ENCODE data around the gene NCOA5. TPM values are rescaled to one million over a fixed set of nuclear protein-coding genes. Genes with fewer than 3 reads are reported as not detected.

Gene NCOA5
- total RNA-seq, 1 donor from 2014 or later: 34.9 TPM

DNA sequence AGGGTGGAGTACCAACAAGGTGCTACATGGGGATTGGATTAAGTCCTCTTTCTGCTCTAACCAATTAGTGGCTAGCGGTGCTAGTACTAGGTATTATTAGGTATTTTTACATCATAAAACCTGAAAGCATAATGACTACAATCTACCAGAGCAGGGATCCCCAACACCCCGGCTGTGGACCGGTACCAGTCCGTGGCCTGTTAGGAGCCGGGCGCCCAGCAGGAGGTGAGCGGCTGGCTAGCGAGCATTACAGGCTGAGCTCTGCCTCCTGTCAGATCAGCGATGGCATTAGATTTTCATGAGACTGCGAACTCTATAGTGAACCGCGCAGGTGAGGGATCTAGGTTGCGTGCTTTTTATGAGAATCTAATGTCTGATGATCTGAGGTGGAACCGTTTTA lies 19.2 kb upstream of the NCOA5 start:
- Mint-ChIP-seq H3K27me3 (ENCODE audit: unreplicated experiment) (peaks cover 4% of the 10 kb centered on the region), H3K4me3 (ENCODE audit: unreplicated experiment) (no peak overlapping the region)

DNA sequence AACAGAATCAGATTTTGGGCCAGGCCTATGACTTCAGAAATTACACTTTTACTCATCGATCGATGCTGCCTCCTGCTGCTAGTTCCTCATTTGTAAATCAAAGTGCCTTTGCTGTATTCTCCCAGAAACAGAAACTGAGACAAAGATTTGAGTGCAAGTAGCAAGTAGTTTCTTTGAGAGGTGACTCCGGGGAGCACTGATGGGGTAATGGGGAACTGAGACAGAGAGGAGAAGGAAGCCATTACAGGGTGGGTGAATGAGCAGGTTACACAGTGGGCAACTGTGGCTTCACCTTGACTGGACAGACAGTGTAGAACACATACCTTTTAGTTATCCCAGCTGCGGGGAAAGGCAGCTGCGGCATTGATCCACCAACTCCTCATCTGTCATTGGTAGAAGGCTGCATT lies 18.7 kb upstream of the NCOA5 start:
- Mint-ChIP-seq H3K36me3 (ENCODE audit: low read depth, unreplicated experiment) (no peaks in the 10 kb centered on the region), H3K27ac (ENCODE audit: unreplicated experiment) (no peak overlapping the region), H3K4me1 (ENCODE audit: unreplicated experiment) (peaks cover 10% of the 10 kb centered on the region), H3K9me3 (ENCODE audit: unreplicated experiment) (no peaks in the 10 kb centered on the region), H3K4me3 (ENCODE audit: unreplicated experiment) (no peak overlapping the region), H3K27me3 (ENCODE audit: unreplicated experiment) (peaks cover 2% of the 10 kb centered on the region)
- no peak for DNase-seq (ENCODE audit: low spot score)
- no peak for TF ChIP-seq CTCF (IDR thresholded peaks at IDR 0.05; ENCODE audit: unreplicated experiment)

More for the DNA sequence above, 19.2 kb upstream of the NCOA5 start:
- DNase-seq (ENCODE audit: low spot score): no peak
- Mint-ChIP-seq H3K9me3 (ENCODE audit: unreplicated experiment) (no peaks in the 10 kb centered on the region), H3K36me3 (ENCODE audit: low read depth, unreplicated experiment) (no peaks in the 10 kb centered on the region), H3K27ac (ENCODE audit: unreplicated experiment) (no peak overlapping the region), H3K4me1 (ENCODE audit: unreplicated experiment) (peaks cover 14% of the 10 kb centered on the region)
- TF ChIP-seq CTCF (IDR thresholded peaks at IDR 0.05; ENCODE audit: unreplicated experiment): no peak

DNA sequence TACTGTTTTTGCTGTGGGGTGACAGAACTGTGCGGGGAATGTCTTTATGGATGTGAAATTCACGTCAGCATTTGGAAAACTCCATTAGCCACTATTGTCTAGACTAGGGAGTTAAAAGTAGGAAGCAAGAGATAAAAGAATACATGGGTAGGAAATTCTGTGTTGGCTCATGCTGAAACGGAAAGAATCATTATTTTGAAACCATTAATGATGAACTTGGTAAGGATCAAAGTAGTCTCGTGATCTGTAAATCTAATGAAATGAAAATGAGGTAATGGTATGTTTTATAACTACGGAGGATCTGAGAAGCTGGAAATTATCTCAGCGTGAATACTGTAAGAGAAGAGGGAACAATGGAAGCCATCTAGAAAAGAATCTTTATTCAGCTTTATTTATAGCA lies 17.3 kb upstream of the NCOA5 start:
- Mint-ChIP-seq H3K9me3 (ENCODE audit: unreplicated experiment) (no peaks in the 10 kb centered on the region), H3K4me3 (ENCODE audit: unreplicated experiment) (no peak overlapping the region), H3K27me3 (ENCODE audit: unreplicated experiment) (peaks cover 1% of the 10 kb centered on the region), H3K27ac (ENCODE audit: unreplicated experiment) (no peak overlapping the region), H3K36me3 (ENCODE audit: low read depth, unreplicated experiment) (no peaks in the 10 kb centered on the region), H3K4me1 (ENCODE audit: unreplicated experiment) (peaks cover 9% of the 10 kb centered on the region)
- TF ChIP-seq CTCF (IDR thresholded peaks at IDR 0.05; ENCODE audit: unreplicated experiment): no peak
- DNase-seq (ENCODE audit: low spot score): no peak

- Mint-ChIP-seq H3K9me3 (ENCODE audit: unreplicated experiment) (no peaks in the 10 kb centered on the region), H3K27ac (ENCODE audit: unreplicated experiment) (no peak overlapping the region), H3K36me3 (ENCODE audit: low read depth, unreplicated experiment) (no peaks in the 10 kb centered on the region), H3K4me1 (ENCODE audit: unreplicated experiment) (no peaks in the 10 kb centered on the region), H3K4me3 (ENCODE audit: unreplicated experiment) (no peak overlapping the region), H3K27me3 (ENCODE audit: unreplicated experiment) (no peaks in the 10 kb centered on the region)
- no peak for TF ChIP-seq CTCF (IDR thresholded peaks at IDR 0.05; ENCODE audit: unreplicated experiment)
- DNase-seq (ENCODE audit: low spot score): no peak
Observed at GRCh38 chr20:46104262-46104661, 14.5 kb upstream of the NCOA5 start.

DNA sequence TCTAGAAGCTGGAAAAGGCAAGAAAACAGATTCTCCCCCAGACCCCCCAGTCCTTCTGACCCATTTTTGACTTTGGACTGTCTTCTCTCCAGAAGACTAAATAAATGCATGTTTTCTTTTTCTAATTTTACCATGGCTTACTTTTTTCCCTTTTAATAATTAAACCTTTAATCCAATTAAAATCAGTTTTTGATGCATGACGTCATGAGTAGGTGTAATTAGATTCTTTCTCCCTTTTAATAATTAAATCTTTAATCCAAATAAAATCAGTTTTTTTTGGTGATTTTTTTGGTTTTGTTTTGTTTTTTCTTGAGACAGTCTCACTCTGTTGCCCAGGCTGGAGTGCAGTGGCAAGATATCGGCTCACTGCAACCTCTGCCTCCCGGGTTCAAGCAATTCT lies 13.2 kb upstream of the NCOA5 start:
- H3K4me3 Mint-ChIP-seq (ENCODE audit: unreplicated experiment): no peak overlapping the region
- no peak for TF ChIP-seq CTCF (IDR thresholded peaks at IDR 0.05; ENCODE audit: unreplicated experiment)
- H3K36me3 Mint-ChIP-seq (ENCODE audit: low read depth, unreplicated experiment): no peaks in the 10 kb centered on the region
- no peak overlapping the region for H3K27ac Mint-ChIP-seq (ENCODE audit: unreplicated experiment)
- no peaks in the 10 kb centered on the region for H3K4me1 Mint-ChIP-seq (ENCODE audit: unreplicated experiment)
- no peaks in the 10 kb centered on the region for H3K27me3 Mint-ChIP-seq (ENCODE audit: unreplicated experiment)
- DNase-seq (ENCODE audit: low spot score): no peak
- H3K9me3 Mint-ChIP-seq (ENCODE audit: unreplicated experiment): no peaks in the 10 kb centered on the region

Measured in endothelial cell (in vitro differentiated cells).